Activated T-cell treated with anti-CD3 and anti-CD28 coated beads for 1 hour (primary cell): ENCODE measurements around the gene GPR137.

Experiments used
- DNase-seq: peaks from one replicate; pipeline ENCODE4 v3.0.0-alpha.2; 2020; ENCODE audit warnings: low read depth

Gene GPR137

DNA sequence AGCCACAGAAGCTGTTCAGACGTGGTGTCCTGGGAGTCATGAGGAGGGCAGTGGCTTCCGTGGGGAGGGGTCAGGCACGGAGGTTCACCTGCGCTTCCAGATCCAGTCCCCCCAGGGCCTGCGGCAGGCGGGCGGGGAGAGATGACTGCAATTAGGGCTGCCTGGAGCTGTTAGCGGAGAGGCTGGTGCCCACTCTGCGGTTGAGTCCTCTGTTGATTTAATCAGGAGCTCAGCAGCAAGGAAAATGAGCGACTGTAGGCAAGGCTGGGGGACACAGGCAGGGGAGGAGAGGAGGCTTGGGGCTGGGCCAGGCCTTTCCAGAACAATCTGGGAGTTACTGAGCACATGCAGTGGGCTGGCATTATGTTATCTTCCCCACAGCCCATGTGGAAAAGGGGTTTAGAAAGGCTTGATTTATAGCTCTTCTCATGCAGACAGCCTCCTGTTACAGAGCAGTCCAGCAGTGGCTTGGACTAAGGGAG is 21.2 kb upstream of the GPR137 start:
- DNase-seq: no peak

DNA sequence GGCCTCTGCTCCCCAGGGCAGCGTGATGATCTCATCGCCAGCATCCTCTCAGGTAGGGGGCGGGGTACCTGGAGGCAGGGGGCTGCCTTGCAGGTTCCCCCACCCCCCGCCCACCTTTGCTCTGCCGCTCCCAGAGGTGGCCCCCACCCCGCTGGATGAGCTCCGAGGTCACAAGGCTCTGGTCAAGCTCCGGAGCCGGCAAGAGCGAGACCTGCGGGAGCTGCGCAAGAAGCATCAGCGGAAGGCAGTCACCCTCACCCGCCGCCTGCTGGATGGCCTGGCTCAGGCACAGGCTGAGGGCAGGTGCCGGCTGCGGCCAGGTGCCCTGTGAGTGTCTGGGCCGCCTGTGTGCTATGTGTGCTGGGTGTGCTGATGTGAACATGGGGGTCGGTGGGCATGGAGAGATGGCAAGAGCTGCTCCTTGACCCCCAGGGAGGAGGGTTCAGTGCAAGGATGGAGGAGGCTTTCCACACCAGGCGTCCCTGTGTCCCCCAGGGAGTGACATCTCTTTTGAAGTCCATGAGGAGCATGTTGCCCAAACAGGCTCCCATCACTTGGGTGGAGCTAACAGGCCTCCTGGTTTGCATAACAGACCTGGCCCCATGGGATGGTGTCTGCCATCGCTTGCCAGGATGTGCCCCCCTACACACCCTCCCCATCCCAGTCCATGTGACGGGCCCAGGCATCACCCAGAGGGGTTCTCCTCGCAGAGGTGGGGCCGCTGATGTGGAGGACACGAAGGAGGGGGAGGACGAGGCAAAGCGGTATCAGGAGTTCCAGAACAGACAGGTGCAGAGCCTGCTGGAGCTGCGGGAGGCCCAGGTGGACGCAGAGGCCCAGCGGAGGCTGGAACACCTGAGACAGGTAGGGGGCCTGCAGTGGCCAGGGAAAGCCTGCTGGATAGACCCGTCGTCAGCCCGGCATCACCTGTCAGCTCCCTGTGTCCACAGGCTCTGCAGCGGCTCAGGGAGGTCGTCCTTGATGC is 20.2 kb upstream of the GPR137 start:
- DNase-seq: no peak

DNA sequence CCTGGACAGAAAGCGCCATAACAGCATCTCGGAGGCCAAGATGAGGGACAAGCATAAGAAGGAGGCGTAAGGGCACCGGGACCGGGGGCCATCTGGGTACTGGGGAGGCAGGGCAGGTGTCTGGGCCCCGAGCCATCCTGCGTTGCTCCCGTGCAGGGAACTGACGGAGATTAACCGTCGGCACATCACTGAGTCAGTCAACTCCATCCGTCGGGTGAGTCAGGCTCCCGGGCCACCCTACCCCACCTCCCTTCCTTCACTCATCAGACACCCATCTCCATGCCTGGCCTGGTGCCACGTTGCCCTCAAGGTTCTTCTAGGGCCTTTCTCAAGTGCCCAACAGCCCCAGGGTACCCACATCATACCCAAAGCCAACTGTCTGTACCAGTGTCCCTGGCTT is 19.3 kb upstream of the GPR137 start:
- DNase-seq: no peak

DNA sequence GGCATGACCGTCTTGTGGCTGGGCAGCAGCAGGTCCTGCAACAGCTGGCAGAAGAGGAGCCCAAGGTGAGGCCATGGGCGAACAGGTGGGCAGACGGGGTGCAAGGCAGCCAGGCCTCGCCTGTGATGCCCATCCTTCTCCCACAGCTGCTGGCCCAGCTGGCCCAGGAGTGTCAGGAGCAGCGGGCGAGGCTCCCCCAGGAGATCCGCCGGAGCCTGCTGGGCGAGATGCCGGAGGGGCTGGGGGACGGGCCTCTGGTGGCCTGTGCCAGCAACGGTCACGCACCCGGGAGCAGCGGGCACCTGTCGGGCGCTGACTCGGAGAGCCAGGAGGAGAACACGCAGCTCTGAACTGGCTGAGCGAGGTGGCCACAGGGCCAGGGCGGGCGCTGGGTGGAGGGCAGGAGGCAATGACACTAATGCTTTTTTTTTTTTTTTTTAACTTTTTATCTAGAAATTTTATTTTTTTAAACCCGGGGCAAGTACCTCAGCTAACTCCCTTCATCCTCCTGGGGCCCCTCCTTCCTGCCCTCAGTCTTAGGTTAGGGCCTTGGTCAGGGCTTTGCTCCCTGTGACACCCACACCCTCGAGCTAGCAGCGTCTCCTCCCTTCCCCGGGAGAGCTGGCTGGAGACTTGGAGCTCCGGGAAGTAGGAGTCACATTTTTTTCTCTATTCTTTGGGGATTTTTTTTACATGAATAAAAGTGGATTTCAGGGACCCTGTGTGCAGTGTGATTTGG is 18.3 kb upstream of the GPR137 start:
- DNase-seq: no peak

DNA sequence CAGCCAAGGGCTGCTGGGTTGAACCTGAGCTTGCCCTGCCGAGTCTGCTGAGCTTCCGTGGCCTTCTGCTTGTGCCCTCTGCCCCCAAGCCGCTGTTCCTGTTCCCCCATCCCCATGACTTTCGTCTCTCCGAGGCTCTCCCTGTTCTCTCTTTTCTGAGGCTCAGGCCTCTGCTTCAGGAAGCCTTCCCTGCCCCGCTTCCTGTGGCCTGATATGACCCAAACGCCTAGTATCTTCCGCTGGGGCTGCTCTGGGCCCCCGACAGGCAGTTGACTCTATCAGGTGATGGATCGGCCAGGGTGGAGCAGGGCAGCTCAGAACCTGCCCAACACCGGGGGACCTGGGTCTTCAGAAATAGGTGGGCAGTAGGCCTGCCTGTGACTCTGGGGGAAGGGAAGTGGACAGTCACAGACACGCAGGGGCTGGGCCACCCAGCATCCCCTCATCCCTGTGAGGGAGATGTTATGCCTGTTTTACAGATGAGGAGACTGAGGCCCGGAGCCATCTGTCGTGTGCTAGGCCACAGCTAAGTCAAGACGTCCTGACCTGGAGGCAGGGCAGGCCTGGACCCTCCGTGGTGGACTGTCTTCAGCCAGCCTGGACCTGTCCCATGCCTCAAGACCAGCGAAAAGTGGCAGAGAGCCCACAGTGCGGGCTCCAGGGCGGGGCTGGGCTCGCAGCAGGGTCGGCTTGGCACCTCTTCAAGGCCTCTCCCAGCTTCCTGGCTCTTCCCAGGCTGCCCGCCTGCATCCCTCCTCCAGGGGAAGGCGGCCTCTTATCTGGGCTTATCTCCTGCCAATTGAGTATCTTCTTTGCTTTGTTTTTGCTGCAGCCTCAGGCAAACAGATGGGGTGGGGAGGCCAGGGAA is 17.4 kb upstream of the GPR137 start:
- DNase-seq: no peak

DNA sequence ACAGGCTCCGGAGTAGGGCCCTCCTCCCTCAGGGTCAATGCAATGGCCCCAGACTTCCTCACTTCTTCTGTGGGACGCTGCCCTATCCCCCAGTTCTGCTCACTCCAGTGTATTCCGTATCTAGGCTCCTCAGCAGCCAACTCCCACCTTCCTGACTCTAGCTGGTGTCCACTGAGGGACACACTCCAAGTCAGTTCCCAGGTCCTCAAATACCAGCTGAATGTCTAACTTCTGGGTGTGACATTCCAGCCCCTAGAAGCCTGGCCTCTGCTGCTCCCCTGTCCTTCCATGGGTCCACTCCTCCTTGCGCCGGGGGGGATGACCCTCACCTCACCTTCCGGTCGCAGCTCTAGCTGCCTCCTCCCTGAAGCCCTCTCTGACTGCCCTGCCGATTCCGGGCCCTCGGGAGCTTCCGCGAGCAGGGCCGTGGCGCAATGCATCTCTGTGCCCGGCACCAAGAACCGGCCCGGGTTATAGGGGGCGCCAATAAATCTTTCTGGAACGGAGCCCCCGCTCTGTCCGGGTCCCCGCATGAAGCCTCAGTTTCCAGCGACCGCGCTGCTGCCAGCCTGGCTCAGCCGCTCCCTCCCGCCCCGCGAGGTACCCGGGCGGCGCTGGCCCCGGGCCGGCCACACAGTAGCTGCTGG is 16.6 kb upstream of the GPR137 start:
- DNase-seq: peak; percentile 26

DNA sequence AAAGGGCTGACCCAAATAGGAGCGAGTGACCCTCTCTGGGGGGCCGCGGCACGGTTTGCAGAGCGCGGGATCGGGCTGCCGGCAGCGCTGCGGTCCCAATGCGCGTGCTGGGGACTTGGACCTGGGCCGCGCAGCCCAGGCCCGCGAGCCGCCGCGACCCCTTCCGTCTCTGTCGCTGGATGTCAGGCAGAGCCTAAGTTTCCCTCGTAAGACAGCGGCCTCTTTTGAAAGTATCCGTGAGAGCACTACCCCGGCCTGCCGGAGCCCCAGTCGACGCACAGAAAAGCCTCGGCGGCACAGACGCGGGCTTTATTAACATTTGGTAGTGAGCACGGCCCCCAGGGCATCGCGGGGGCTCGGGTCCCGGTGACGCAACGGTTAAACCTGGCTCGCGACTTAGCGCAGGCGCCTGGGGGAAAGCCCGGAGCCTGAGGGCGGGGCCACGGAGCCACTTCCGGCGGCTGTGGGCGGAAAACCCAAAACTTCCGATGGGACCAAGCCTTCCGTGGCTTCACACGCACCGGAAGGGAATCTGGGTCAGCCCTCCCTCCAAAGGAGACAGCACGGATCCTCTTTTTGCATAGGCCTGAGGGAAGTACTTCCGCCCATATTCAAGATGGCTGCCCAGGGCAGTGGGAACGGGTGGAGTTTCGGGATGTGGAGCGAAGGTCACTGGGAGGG is 16.0 kb upstream of the GPR137 start:
- peak; percentile 94 for DNase-seq

DNA sequence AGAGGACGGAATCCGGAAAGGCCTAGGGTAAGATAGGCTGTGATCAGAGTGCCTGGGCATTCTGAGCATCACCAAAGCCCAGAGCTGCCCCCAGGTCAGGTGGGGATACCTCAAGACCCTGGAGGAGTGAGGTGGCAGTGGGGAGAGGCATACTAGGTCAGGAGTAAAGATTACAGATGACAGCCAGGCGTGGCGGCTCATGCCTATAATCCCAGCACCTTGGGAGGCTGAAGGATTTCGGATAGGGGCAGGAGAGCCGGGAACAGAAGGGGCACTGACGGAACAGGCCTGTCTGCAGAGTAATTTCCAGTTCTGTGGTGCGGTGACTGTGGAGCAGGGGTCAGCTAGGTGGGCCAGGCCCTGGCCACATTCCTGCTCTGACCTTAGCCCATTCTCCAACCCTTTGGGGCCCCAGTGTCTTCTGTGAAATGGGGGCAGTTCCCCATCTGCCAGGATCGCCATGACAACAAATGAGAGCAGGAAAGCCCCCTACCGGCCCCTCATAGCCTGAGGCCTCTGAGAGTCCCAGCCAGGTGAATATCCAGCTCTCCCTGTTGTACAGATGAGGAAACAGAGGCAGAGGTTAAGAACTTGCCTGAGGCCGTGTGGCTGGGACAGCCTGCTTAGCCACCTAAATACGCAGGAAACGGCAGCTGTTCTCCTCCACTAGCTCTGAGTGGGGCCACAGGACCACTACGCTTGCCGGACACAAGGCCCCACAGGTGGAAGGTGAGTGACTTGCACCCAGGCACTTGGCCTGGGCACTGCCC is 10.4 kb upstream of the GPR137 start:
- DNase-seq: no peak

DNA sequence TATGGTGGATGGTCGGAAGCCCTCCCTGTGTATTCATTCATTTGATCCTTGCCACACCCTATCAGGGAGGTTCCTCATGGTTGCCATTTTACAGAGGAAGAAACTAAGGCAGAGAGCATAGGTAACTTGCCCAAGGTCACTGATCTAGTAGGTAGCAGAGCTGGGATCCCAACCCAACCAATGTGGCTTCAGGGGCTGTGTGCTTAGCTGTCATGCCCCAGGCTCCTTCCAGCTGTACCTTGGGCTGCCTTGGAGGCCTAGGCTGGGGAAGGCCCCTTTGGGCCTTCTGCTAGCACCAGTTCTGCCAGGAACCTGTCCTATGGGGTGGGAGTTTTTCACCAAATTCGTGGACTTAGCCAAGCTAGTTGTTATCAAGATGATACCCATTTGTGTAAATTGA is 9.8 kb upstream of the GPR137 start:
- DNase-seq: no peak

DNA sequence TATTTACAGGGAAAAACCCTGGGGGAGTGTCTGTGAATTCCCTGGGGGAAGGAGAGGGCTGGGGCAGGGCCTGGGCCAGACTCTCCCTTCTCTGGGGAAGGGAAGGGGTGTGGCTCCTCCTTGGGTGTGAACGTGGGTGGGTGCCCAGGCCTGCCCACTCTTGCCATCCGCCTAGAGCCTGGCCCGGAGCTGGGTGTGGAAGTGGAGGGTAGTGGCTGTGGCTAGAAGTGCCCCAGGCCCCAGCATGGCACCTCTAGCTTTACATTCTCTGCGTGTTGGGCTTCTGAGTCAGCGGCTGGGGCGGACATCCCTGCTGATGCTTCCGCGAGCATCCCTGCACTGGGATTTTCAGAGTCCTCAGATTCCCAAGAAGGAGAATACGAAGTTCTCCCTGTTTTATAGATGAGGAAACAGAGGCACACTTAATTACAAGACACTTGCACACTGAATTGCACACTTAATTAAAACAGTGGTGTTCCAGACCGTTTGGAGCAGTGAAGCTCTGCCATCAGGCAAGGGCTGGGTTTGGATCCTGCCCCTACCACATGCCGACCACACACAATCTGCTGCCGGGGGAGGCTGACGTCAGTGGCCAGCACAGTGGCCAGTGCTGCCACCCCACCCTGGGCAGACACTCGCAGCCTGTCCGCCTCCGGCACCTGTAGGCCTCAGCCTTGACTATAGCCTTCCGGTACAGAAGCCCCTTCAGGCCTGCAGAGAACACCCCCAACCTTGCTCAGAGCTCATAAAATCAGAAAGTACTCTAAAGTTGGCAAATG is 8.8 kb upstream of the GPR137 start:
- no peak for DNase-seq

DNA sequence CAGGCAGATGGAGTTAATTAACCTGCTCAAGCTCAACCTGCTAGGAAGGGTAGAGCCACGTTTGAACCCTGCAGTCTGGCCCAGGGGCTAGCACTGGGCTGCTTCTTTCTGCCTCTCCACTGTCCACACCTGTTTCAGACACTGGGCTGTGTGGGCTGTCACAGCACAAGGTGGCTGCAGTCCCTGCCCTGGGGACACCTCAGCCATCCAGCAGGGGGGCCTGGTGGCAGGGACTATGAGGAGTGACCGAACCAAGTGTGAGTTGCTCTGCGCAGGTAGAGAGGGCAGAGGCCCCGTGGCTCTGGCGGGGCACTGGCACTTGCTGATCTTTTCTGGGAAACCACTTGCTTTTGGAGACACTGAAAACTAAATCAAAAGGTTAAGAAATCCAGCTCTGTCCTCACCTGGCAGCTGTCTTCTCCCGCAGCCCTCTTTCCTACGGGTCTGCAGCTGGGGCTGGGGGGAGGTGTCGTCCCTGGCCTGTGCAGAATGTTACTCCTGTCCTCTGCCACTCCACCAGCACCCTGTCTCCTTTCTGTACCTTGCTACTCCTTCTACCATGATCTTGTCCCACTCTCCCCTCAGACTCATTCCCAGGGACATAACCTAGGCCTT is 7.0 kb upstream of the GPR137 start:
- no peak for DNase-seq

DNA sequence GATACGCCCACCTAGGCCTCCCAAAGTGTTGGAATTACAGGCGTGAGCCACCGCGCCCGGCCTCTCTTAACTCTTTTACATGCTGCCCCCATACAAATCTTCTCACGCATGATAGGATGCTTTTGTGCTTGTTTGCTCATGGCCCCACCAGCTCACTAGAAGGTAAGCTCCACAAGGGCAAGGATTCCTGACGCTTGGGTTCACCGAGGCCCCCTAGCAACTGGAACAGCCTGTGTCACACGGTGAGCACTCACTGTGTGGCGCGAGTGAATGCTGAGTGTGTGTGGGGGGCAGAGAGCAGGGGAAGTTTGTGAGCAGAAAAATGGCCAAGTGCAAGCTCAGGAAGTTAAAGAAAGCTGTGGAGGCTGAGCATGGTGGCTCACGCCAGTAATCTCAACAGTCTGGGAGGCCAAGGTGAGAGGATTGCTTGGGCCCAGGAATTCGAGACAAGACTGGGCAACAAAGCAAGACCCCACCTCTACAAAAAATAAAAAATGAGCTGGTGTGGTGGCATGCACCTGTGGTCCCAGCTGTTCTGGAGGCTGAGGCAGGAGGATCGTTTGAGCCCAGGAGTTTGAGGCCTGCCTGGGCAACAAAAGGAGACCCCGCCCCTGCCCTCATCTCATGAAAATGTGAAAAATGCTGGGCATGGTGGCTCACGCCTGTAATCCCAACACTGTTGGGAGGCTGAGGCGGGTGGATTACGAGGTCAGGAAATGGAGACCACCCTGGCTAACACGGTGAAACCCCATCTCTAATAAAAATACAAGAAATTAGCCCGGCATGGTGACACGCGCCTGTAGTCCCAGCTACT is 3.5 kb upstream of the GPR137 start:
- no peak for DNase-seq

DNA sequence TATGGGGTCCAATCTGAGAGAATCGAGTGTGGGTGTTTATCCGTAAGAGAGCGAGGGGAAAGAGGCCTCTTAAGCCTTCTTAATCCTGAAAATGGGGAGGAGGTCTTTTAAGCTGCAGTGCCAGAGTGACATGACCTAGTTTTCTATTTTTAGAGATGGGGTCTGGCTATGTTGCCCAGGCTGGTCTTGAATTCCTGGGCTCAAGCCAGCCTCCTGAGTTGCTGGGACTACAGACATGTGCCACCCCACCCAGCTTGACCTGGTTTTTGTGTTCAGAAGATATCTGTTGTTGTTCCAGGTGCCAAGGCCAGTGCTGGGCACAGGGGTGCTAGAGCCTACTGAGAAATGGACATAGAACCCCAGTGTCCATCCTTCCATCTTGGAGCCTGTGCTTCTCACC is 2.6 kb upstream of the GPR137 start:
- no peak for DNase-seq

DNA sequence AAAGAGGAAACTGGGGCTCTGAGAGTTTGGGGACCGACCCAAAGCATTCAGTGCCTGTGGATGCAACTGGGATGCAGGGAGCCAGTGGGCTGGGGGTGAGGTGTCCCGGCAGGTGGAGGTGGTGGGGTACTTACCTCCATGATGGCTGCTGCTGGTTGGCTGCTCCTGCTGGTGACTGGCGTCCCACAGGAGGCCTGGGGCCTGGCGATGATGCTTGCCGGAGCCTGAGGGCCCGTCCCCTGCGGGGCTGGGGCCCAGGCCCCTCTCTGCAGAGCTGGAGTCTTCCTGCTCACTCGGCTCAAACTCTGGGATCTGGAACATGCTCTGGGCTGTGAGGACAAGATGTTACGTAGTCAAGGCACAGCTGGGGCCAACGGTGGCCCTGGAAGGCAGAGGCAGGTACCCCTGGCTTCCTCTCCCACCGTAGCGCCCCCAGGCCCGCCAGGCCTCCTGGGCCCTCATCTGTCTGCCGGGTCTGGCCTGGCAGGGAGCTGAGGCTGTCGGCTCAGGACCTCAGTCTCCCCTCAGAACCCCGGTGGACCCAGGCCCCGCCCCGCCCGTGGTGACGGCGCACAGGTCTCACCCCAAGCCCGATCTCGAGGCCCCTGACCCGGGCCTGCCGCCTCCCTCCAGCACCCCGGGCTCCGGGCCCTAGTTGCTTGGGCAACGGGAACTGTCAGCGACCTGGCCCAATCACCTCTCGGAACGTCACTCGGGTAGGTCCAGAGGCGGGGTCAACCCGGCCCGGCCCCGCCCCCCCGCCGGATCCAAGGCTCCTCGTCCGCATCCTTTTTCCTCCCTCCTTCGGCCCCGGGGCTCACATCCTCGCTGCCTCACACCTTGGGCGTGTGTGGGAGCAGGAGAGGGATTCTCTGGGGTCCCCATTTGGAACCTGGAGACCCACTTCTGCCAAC is 1.3 kb upstream of the GPR137 start, which contains the start of gene BAD:
Gene BAD, minus strand, starts transcription at position 618 of the 914 bp plus-strand sequence. Its CDS starts 297 bp downstream, at position 321.
- DNase-seq: peak; percentile 86

DNA sequence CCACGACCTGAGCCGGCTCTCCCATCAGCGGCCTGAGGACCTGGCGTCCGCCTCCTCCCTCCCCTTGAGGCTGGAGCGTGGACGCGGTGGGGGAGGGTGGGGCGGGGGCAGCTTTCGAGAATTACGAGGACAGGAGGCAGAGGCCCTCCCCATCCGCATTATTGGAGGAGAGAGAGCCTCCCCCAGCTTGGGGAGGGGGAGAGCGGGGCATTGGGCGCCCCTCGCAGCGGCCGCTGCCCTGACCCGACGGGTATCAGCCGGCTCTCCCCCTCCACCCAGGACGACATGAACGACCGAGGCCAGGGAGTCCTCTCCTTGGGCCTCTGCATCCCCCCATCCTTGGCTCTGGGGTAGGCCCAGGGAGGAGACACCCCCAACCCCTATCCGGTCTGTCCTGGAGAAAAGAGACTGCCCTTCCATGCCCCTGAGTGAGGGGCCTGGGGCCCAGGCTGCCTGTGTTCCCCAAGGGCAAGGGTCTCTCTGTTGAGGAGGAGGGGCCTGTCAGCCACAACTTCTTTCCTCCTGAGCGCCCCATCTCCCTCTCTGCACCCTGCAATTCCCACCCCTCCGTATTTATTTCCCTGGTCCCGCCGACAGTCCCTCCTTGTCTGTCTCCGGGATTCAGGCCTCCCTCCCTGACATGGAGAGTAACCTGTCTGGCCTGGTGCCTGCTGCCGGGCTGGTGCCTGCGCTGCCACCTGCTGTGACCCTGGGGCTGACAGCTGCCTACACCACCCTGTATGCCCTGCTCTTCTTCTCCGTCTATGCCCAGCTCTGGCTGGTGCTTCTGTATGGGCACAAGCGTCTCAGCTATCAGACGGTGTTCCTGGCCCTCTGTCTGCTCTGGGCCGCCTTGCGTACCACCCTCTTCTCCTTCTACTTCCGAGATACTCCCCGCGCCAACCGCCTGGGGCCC is 495 bp downstream of the GPR137 start:
- DNase-seq: no peak

DNA sequence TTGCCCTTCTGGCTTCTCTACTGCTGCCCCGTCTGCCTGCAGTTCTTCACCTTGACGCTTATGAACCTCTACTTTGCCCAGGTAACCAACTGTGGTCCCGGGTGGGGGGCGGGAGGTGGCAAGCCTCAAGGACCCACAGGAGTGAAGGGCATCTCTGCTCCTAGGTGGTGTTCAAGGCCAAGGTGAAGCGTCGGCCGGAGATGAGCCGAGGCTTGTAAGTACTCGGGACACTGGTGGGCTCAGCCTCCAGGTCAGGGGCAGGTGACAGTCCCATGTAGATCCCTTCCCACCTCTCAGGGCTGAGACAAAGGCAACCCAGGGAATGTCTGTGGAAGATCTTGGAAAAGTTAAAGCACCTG is 1.1 kb downstream of the GPR137 start:
- no peak for DNase-seq
